Activated naive CD8-positive, alpha-beta T cell treated with anti-CD3 and anti-CD28 coated beads, Interleukin-2, amount 10 ng/mL, durations not matched to agents 7 days and 5 days (primary cell): Measurements from ENCODE around the gene SPATS2L. TPM values are rescaled to one million over a fixed set of nuclear protein-coding genes. Genes with fewer than 3 reads are reported as not detected.

ENCODE experiments used
- ATAC-seq: fragments of 150-1000 bp; cut with Tn5 transposase; one replicate; pipeline ENCODE4 v1.10.0; 2021; ENCODE audit warnings: low read depth, moderate library complexity
- POLR2A ChIA-PET: fragments of 350-600 bp; sonication (Branson Sonifier 250); formaldehyde crosslinking; loops from one replicate; lab custom pipeline; 2021; ENCODE audit warnings: antibody characterized with exemption; lab: Charles Lee
- DNase-seq: peaks from one replicate; pipeline ENCODE4 v3.0.0; 2021
- H3K27ac Mint-ChIP-seq: one replicate; pipeline ENCODE4 v1.8.0; 2022; ENCODE audit warnings: mild to moderate bottlenecking, mixed read lengths
- H3K27me3 Mint-ChIP-seq: one replicate; pipeline ENCODE4 v1.8.0; 2022; ENCODE audit warnings: mild to moderate bottlenecking, moderate library complexity, mixed read lengths
- H3K36me3 Mint-ChIP-seq: one replicate; pipeline ENCODE4 v1.8.0; 2021; ENCODE audit warnings: mild to moderate bottlenecking, mixed read lengths
- H3K4me1 Mint-ChIP-seq: one replicate; pipeline ENCODE4 v1.8.0; 2021; ENCODE audit warnings: mixed read lengths
- H3K4me3 Mint-ChIP-seq: one replicate; pipeline ENCODE4 v1.8.0; 2022; ENCODE audit warnings: mild to moderate bottlenecking, moderate library complexity, mixed read lengths
- H3K9me3 Mint-ChIP-seq: one replicate; pipeline ENCODE4 v1.8.0; 2021; ENCODE audit warnings: mixed read lengths
- total RNA-seq, 2 experiments: library from RNA; stranded (reverse); gene quantifications; one replicate each; pipeline ENCODE4 v1.2.3, GENCODE V29; 2021

SPATS2L gene
- total RNA-seq, 2 experiments from 2014 or later = 46.3 to 47.1 TPM

- Mint-ChIP-seq H3K9me3 (no peaks in the 10 kb centered on the region), H3K36me3 (no peaks in the 10 kb centered on the region), H3K27ac (no peak overlapping the region), H3K27me3 (peaks cover 46% of the 10 kb centered on the region), H3K4me3 (no peak overlapping the region), H3K4me1 (peaks cover 4% of the 10 kb centered on the region)
- ATAC-seq (no peak), DNase-seq (no peak)
- POLR2A ChIA-PET = no interaction called here
Observed at GRCh38 chr2:200300638-200301314, 5.7 kb upstream of the SPATS2L start.

- H3K27ac Mint-ChIP-seq = no peak overlapping the region
- peaks cover 3% of the 10 kb centered on the region for H3K36me3 Mint-ChIP-seq
- peaks cover 43% of the 10 kb centered on the region for H3K27me3 Mint-ChIP-seq
- no peaks in the 10 kb centered on the region for H3K9me3 Mint-ChIP-seq
- no peak for ATAC-seq
- DNase-seq = no peak
- POLR2A ChIA-PET = interaction anchor here (1.0 kb wide), 1 partner anchor 346 kb away, joined by 3 read pairs; no protein-coding TSS in a partner anchor
- H3K4me3 Mint-ChIP-seq = no peak overlapping the region
- H3K4me1 Mint-ChIP-seq = peaks cover 7% of the 10 kb centered on the region
Observed at GRCh38 chr2:200301953-200302858, 4.3 kb upstream of the SPATS2L start.

GRCh38 chr2:200302940-200303727 lies 3.4 kb upstream of the SPATS2L start:
- Mint-ChIP-seq H3K36me3 (peaks cover 3% of the 10 kb centered on the region), H3K4me3 (no peak overlapping the region), H3K9me3 (no peaks in the 10 kb centered on the region), H3K4me1 (peaks cover 9% of the 10 kb centered on the region), H3K27me3 (peaks cover 43% of the 10 kb centered on the region), H3K27ac (no peak overlapping the region)
- POLR2A ChIA-PET = interaction anchor here (1.0 kb wide), 1 partner anchor 347 kb away, joined by 3 read pairs; no protein-coding TSS in a partner anchor
- ATAC-seq (no peak), DNase-seq (no peak)

- peaks cover 10% of the 10 kb centered on the region for H3K36me3 Mint-ChIP-seq
- peak; percentile 40 for DNase-seq
- H3K4me3 Mint-ChIP-seq = peak overlapping the region; percentile 94
- no peak for ATAC-seq
- H3K4me1 Mint-ChIP-seq = peaks cover 26% of the 10 kb centered on the region
- H3K9me3 Mint-ChIP-seq = no peaks in the 10 kb centered on the region
- H3K27ac Mint-ChIP-seq = peak overlapping the region; percentile 92
- POLR2A ChIA-PET = interaction anchor here (0.6 to 1.7 kb wide), 4 partner anchors 9 to 178 kb away, joined by 3 to 10 read pairs (median 6); no protein-coding TSS in a partner anchor
- H3K27me3 Mint-ChIP-seq = peaks cover 34% of the 10 kb centered on the region
Observed at GRCh38 chr2:200305797-200306195, 697 bp upstream of the SPATS2L start.

DNA sequence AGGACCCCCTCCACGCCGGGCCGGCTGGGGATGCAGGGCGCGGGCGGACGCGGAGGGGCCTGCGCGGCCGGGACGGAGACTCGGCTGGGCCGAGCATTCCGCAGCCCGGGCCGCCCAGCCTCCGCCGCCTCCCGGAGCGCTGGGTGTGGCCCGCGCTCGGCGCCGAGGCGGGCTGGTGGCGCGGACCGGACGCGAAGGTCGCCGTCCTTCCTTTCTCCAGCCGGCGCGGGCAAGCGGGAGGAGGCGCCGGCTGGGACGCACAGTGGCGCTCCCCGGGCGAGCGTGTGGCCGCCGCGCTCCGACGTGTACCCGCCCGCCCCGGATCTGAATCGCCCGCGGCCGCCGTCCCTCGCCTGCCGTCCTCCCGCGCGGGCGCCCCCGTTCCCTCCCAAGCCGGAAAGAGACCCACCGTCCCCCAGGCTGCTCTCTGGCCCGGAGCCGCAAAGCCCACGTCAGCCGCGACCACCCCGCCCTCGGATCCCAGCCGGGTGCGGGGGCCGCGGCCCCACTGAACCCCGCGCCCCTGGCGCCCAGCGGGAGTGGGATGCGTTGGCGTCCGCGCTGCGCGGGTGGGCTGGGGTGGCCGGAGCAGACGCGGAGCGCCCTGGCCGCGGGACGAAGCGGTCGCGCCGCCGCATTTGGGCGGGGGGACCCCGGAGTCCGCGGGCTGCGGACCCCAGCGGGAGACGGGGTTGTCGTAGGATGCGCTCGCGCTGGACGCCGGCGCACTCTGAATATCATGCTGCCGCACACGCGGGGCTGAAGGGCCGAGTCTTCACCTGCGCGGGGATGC lies 634 bp downstream of the SPATS2L start:
- DNase-seq (peak; percentile 73), ATAC-seq (peak; percentile 60)
- Mint-ChIP-seq H3K9me3 (no peaks in the 10 kb centered on the region), H3K36me3 (peaks cover 12% of the 10 kb centered on the region), H3K4me3 (peak overlapping the region; percentile 79), H3K4me1 (peaks cover 26% of the 10 kb centered on the region), H3K27ac (no peak overlapping the region), H3K27me3 (peaks cover 25% of the 10 kb centered on the region)
- POLR2A ChIA-PET = interaction anchor here (0.8 to 1.7 kb wide), 5 partner anchors 66 to 161 kb away, joined by 3 to 10 read pairs (median 4); no protein-coding TSS in a partner anchor

- POLR2A ChIA-PET = interaction anchor here (0.8 to 0.9 kb wide), 2 partner anchors 66 to 160 kb away, joined by 4 read pairs; no protein-coding TSS in a partner anchor
- peak overlapping the region; percentile 69 for H3K27ac Mint-ChIP-seq
- ATAC-seq = no peak
Observed at GRCh38 chr2:200307724-200308545, 1.4 kb downstream of the SPATS2L start.

GRCh38 chr2:200308546-200309295 lies 2.2 kb downstream of the SPATS2L start:
- peak overlapping the region; percentile 79 for H3K4me3 Mint-ChIP-seq
- POLR2A ChIA-PET = interaction anchor here (0.9 kb wide), 1 partner anchor 68 kb away, joined by 3 read pairs; no protein-coding TSS in a partner anchor
- H3K9me3 Mint-ChIP-seq = no peaks in the 10 kb centered on the region
- peaks cover 14% of the 10 kb centered on the region for H3K36me3 Mint-ChIP-seq
- DNase-seq = no peak
- ATAC-seq = no peak
- H3K27me3 Mint-ChIP-seq = peaks cover 12% of the 10 kb centered on the region
- no peak overlapping the region for H3K27ac Mint-ChIP-seq
- peaks cover 26% of the 10 kb centered on the region for H3K4me1 Mint-ChIP-seq

More at GRCh38 chr2:200307724-200308545, 1.4 kb downstream of the SPATS2L start:
- Mint-ChIP-seq H3K9me3 (no peaks in the 10 kb centered on the region), H3K4me3 (peak overlapping the region; percentile 79), H3K27me3 (peaks cover 17% of the 10 kb centered on the region), H3K4me1 (peaks cover 26% of the 10 kb centered on the region), H3K36me3 (peaks cover 12% of the 10 kb centered on the region)
- DNase-seq = no peak

DNA sequence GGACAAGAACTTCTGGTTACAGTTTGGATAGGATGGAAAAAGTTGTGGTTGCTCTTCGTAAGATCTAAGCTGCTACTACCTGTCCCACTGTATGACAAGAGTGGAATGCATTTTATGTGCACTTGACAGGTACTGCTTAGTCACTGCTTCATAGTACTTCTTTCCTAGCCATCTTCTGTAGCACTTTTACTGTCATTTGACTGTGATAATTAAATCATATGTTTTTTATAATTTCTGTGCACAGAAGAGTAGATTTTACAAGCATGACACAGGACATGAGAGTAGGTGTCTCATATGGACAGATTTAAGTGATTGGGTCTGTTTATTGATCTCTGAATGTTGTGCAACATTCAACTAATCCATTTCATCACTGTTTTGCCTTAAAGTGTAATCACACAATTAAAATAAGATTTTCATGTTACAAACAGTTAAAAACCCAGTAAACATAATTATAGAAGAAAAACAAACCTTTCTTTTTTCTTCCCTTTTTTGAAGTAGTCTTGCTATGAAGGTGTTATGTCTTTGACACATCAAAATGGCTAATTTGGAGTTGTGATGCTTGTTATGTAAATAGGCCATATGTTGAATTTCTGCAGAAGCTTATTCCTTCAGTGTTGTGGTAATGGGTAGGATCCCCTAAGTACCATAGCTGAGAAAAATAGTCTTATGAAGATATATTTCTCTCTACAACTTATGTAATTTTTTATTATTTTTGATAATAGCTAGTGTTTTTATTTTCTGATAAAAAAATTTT lies 3.0 kb downstream of the SPATS2L start:
- POLR2A ChIA-PET = interaction anchor here (0.9 kb wide), 1 partner anchor 67 kb away, joined by 3 read pairs; no protein-coding TSS in a partner anchor
- Mint-ChIP-seq H3K27me3 (peaks cover 9% of the 10 kb centered on the region), H3K36me3 (peaks cover 18% of the 10 kb centered on the region), H3K4me1 (peaks cover 26% of the 10 kb centered on the region), H3K27ac (no peak overlapping the region), H3K4me3 (no peak overlapping the region), H3K9me3 (no peaks in the 10 kb centered on the region)
- no peak for DNase-seq
- ATAC-seq = no peak

- Mint-ChIP-seq H3K4me1 (peaks cover 27% of the 10 kb centered on the region), H3K9me3 (no peaks in the 10 kb centered on the region), H3K36me3 (peaks cover 18% of the 10 kb centered on the region), H3K4me3 (no peak overlapping the region), H3K27me3 (peaks cover under 1% of the 10 kb centered on the region), H3K27ac (no peak overlapping the region)
- POLR2A ChIA-PET = no interaction called here
- ATAC-seq (no peak), DNase-seq (no peak)
Observed at GRCh38 chr2:200310545-200310971, 4.1 kb downstream of the SPATS2L start.

GRCh38 chr2:200311139-200311538 lies 4.6 kb downstream of the SPATS2L start:
- POLR2A ChIA-PET = no interaction called here
- ATAC-seq (no peak), DNase-seq (no peak)
- no peaks in the 10 kb centered on the region for H3K27me3 Mint-ChIP-seq
- no peak overlapping the region for H3K4me3 Mint-ChIP-seq
- H3K27ac Mint-ChIP-seq = no peak overlapping the region
- H3K36me3 Mint-ChIP-seq = peaks cover 19% of the 10 kb centered on the region
- H3K9me3 Mint-ChIP-seq = no peaks in the 10 kb centered on the region
- H3K4me1 Mint-ChIP-seq = peaks cover 27% of the 10 kb centered on the region
